ENCODE measurements around the gene YRDC.

YRDC gene

DNA sequence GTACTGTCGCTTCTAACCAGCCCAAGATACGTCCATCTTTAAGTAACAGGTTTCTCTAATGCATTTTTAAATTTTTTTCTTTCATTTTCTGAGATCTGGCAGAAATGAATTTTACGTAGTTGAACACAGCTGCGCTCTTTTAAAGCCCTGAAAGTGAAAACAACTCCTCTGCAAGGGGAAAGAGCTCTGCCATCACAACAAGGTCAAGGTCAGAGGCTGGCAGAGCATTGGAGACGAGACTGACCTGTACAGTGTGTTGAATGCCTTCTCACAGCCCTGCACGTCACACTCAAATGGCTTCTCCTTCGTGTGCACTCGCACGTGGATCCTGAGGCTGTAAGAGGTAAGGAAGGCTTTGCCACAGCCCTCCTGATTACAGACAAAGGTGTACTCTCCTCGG lies 31.7 kb upstream of the YRDC start:
- H3K4me3 ChIP-seq (ENCODE audit: low read depth, low read length): no peak overlapping the region
- TF ChIP-seq, protein P1, sequence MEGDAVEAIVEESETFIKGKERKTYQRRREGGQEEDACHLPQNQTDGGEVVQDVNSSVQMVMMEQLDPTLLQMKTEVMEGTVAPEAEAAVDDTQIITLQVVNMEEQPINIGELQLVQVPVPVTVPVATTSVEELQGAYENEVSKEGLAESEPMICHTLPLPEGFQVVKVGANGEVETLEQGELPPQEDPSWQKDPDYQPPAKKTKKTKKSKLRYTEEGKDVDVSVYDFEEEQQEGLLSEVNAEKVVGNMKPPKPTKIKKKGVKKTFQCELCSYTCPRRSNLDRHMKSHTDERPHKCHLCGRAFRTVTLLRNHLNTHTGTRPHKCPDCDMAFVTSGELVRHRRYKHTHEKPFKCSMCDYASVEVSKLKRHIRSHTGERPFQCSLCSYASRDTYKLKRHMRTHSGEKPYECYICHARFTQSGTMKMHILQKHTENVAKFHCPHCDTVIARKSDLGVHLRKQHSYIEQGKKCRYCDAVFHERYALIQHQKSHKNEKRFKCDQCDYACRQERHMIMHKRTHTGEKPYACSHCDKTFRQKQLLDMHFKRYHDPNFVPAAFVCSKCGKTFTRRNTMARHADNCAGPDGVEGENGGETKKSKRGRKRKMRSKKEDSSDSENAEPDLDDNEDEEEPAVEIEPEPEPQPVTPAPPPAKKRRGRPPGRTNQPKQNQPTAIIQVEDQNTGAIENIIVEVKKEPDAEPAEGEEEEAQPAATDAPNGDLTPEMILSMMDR (IDR thresholded peaks at IDR 0.05; ENCODE audit: low read depth, low read length): no peak

DNA sequence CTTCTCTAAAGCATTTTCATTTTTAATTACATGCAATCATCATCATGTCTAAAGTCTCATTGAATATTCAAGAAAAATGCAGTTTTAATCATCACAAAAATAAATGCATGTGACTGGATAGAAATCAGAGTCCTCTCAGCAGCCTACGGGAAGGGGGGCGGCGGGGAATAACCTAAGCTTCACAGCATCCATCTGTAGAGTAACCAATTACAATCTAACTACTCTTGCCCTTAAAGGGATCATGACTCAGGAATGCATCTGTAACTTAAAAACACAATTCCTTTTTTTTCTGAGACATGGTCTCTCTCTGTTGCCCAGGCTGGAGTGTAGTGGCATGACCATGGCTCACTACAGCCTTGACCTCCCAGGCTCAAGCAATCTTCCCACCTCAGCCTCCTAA lies 28.8 kb upstream of the YRDC start:
- no peak overlapping the region for H3K4me3 ChIP-seq (ENCODE audit: low read depth, low read length)
- TF ChIP-seq, protein P1 (IDR thresholded peaks at IDR 0.05; ENCODE audit: low read depth, low read length): no peak

DNA sequence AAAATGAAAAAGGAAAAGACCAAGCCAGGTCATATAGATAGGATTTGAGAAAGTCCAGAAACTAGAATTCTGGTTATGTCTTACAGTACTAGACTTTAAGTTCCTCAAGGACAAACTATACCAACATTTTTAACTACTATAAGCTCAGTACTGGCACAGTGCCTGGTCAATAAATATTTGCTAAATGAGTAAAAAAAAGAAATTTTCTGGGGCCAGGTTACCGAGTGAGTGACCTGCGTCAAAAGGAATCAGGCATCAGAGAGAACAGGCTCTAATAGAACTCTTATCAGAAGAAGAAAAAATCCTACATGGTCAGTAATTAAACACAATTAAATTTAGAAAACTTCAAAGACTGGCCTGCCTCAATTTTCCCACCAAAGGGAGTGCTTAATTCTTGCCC lies 23.8 kb upstream of the YRDC start:
- H3K4me3 ChIP-seq (ENCODE audit: low read depth, low read length): no peak overlapping the region
- TF ChIP-seq, protein P1 (IDR thresholded peaks at IDR 0.05; ENCODE audit: low read depth, low read length): no peak

DNA sequence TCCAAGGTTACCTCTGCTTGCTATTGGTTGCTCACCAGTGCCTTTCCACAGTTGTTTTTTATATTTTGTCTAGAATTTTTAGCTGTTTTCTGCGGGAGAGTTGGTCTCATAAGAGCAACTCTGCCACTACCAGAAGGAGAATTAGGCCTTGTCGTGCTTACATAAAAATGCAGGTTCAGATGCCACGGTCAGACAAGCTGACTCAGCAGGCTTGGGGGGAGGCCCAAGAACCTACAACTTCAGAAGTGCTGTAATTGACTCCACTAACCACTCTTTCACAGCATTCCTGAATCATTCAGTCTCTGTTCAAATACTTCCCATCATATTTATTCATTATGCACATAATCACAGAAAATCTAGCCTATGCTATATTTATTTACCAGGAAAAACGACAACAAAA lies 23.1 kb upstream of the YRDC start:
- no peak overlapping the region for H3K4me3 ChIP-seq (ENCODE audit: low read depth, low read length)
- TF ChIP-seq, protein P1 (IDR thresholded peaks at IDR 0.05; ENCODE audit: low read depth, low read length): no peak

DNA sequence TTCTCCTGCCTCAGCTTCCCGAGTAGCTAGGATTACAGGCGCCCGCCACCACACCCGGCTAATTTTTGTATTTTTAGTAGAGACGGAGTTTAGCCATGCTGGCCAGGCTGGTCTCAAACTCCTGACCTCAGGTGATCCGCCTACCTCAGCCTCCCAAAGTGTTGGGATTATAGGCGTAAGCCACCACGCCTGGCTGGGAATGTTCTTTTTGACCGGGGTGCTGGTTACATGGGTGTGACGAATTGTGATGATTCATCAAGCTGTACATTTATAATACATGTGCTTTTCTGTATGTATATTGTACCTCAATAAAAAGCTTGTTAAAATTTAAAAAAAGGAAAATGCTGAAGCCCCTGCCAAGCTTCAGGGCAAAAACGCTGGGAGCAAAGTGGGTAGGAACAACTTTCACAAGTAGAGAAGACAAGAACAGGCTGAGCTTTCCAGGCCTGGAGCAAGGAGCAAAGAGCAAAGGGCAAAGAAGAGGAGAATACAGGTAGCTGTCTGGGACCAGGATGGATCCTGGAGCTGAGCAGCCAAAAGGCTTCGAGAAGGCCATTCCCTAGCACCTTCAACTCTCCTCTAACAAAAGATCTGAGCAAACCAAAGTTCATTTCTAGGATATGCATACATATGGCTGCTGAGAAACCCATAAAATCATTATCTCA lies 20.5 kb upstream of the YRDC start:
- TF ChIP-seq, protein P1 (IDR thresholded peaks at IDR 0.05; ENCODE audit: low read depth, low read length): no peak
- no peak overlapping the region for H3K4me3 ChIP-seq (ENCODE audit: low read depth, low read length)

DNA sequence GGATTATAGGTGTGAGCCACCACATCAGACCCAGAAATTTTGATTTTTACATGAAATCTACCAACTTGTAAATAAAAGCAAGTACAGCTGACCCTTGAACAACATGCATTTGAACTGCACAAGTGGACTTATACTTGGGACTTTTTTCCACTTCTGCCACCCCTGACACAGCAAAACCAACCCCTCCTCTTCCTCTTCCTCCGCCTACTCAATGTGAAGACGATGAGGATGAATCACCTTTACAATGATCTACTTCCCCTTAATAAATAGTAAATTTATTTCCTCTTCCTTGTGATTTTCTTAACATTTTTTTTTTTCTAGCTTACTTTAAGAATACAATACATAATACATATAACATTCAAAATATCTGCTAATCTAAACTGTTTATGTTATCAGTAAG lies 17.5 kb upstream of the YRDC start:
- TF ChIP-seq, protein P1 (IDR thresholded peaks at IDR 0.05; ENCODE audit: low read depth, low read length): no peak
- H3K4me3 ChIP-seq (ENCODE audit: low read depth, low read length): no peak overlapping the region

DNA sequence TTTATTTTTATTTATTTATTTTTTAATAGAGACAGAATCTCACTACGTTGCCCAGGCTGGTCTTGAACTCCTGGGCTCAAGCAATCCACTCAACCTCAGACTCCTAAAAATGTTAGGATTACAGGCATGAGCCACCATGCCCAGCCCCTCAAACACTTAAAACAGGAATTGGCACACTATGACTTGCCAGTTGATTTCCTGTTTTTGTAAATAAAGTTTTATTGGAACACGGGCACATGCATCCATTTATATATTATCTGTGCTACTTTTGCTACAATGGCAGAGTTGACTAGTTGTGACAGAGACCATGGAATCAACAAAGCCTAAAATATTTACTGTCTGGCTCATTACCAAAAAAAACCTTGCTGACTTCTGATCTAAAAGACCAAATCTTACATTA lies 16.0 kb upstream of the YRDC start:
- TF ChIP-seq, protein P1 (IDR thresholded peaks at IDR 0.05; ENCODE audit: low read depth, low read length): no peak
- H3K4me3 ChIP-seq (ENCODE audit: low read depth, low read length): no peak overlapping the region

Measured in WI38 (cell line).